Measurements from ENCODE around the gene HS1BP3.
A peak's percentile ranks its signal among the peaks of the same experiment; 100 is the strongest.

- TF ChIP-seq EGR1 (IDR thresholded peaks at IDR 0.05) (no peak), TEAD4 (IDR thresholded peaks at IDR 0.05) (peak; percentile 99)
These were observed 66.2 kb downstream of the HS1BP3 start for GRCh38 chr2:20584399-20585358.
